ENCODE data around the gene ARHGAP28.
"Not testable (repeated sequence)": the region's sequence is repeated elsewhere in the genome, so short reads cannot be mapped to it uniquely, and the experiment has no call there.

ARHGAP28 gene

DNA sequence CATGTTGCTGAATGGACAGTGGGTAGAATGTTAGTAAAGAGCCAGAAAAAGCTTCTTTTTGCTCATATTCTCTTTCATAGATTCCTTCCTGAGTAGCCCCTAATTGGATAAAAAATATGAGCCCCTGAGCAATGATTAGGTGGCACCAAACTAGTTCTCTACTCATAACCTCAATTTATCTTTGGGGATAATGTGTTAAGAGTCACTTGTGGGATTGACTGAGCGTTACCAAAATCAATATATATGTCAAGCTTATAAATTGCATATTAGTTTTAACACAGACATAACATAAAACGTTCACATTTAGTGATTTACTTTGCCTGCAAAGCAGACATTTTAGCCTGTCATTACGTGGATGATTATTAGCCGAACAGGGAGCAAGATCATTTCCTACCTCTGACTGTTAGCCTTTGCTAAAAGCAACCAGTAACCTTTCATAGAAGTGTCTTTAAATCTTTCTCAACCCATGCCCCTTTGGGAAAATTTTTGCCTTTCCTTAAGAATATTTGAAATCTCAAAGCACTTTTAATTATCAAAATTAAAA, 85.4 kb downstream of the ARHGAP28 start:
- DNase-seq (ENCODE audit: low read depth): no peak
- no peak overlapping the region for H3K4me3 ChIP-seq (ENCODE audit: low read depth, low read length)
- TF ChIP-seq, protein P1, sequence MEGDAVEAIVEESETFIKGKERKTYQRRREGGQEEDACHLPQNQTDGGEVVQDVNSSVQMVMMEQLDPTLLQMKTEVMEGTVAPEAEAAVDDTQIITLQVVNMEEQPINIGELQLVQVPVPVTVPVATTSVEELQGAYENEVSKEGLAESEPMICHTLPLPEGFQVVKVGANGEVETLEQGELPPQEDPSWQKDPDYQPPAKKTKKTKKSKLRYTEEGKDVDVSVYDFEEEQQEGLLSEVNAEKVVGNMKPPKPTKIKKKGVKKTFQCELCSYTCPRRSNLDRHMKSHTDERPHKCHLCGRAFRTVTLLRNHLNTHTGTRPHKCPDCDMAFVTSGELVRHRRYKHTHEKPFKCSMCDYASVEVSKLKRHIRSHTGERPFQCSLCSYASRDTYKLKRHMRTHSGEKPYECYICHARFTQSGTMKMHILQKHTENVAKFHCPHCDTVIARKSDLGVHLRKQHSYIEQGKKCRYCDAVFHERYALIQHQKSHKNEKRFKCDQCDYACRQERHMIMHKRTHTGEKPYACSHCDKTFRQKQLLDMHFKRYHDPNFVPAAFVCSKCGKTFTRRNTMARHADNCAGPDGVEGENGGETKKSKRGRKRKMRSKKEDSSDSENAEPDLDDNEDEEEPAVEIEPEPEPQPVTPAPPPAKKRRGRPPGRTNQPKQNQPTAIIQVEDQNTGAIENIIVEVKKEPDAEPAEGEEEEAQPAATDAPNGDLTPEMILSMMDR (IDR thresholded peaks at IDR 0.05; ENCODE audit: insufficient read depth, low read depth, low read length, missing control alignments): no peak

DNA sequence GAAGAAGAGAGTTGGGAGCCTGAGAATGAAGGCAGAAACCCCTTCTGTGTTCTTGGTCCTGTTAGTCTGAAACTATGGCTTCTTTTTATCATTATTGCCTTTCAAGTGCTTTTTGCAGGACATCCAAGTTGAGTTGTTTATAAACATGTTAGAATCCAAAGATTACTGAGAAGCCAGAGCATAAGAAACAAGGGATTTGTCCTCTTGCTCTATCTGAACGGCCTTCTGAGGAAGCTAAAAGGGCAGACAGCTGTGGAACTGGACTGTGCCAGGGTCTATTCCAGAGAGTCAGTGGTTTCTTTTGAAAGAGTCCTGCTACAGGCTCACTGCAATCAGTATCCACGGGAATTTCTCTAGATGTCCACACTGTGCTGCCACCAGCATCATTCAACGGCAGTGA, 86.6 kb downstream of the ARHGAP28 start:
- H3K4me3 ChIP-seq (ENCODE audit: low read depth, low read length): no peak overlapping the region
- TF ChIP-seq, protein P1 (IDR thresholded peaks at IDR 0.05; ENCODE audit: insufficient read depth, low read depth, low read length, missing control alignments): no peak
- no peak for DNase-seq (ENCODE audit: low read depth)

DNA sequence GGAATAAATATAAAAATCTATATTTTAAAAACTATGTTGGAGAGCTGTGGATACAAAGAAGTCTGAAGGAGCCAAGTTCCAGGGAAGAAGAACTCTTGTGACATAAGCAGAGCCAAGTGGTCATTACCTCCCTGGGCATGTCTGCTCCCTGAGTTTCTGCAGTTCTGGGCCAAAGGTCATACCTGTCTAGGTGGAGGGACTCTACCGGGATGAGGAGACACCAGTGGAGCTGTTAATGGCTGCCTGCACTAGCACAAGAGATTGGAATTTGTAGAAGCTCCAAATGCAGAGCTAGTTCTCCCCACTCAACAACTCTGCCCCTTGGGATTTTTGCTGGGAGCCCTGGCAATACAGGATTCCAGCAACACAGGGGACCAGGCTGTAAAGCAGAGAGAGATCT, 89.8 kb downstream of the ARHGAP28 start:
- H3K4me3 ChIP-seq (ENCODE audit: low read depth, low read length): no peak overlapping the region
- TF ChIP-seq, protein P1 (IDR thresholded peaks at IDR 0.05; ENCODE audit: insufficient read depth, low read depth, low read length, missing control alignments): no peak
- no peak for DNase-seq (ENCODE audit: low read depth)

DNA sequence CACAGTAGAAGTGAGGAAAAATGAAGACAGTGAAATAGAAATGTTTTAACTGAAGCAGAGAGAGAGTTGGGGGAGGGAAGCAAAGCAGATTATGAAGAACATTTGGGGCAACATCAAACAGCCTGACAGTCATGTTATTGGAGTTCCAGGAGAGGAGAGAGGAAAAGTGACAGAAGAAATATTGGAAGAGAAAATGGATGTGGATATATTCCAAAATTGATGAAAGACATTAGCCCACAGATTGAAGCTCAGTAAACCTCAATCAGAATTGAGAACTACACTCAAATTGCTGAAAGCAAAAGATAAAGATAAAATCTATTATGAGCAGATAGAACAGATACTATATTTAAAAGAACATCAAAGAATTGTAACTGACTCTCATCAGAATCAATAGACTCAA, 90.8 kb downstream of the ARHGAP28 start:
- DNase-seq (ENCODE audit: low read depth): no peak
- TF ChIP-seq, protein P1 (IDR thresholded peaks at IDR 0.05; ENCODE audit: insufficient read depth, low read depth, low read length, missing control alignments): no peak

DNA sequence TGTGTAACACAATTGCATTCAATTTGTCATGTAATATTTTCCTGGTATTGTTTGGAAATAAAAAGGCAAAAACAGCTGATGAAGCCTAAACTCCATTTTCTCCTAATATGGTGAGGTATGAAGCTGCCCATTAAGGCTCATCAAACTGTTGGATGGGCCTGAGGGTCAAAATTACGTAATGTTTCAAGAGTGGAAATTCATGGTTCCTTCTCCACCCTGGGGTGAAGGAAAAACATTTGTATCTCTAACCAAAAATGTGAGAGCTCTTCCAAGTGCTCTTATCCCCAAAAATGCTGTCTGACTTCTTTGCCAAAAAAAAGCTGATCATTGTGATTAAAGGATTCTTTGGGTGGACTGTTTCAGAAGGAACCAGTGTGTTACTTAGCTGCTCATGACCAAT, 91.8 kb downstream of the ARHGAP28 start:
- DNase-seq (ENCODE audit: low read depth): no peak
- TF ChIP-seq, protein P1 (IDR thresholded peaks at IDR 0.05; ENCODE audit: insufficient read depth, low read depth, low read length, missing control alignments): no peak
- H3K4me3 ChIP-seq (ENCODE audit: low read depth, low read length): no peak overlapping the region

More for the DNA sequence above, 90.8 kb downstream of the ARHGAP28 start:
- H3K4me3 ChIP-seq (ENCODE audit: low read depth, low read length): no peak overlapping the region

DNA sequence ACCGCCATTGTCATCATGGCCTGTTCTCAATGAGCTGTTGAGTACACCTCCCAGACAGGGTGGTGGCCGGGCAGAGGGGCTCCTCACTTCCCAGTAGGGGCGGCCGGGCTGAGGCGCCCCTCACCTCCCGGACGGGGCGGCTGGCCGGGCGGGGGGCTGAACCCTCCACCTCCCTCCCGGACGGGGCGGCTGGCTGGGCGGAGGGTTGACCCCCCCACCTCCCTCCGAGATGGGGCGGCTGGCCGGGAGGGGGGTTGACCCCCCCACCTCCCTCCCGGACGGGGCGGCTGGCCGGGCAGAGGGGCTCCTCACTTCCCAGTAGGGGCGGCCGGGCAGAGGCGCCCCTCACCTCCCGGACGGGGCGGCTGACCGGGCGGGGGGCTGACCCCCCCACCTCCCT, 97.6 kb downstream of the ARHGAP28 start:
- not testable (repeated sequence) for DNase-seq (ENCODE audit: low read depth); H3K4me3 ChIP-seq (ENCODE audit: low read depth, low read length)

DNA sequence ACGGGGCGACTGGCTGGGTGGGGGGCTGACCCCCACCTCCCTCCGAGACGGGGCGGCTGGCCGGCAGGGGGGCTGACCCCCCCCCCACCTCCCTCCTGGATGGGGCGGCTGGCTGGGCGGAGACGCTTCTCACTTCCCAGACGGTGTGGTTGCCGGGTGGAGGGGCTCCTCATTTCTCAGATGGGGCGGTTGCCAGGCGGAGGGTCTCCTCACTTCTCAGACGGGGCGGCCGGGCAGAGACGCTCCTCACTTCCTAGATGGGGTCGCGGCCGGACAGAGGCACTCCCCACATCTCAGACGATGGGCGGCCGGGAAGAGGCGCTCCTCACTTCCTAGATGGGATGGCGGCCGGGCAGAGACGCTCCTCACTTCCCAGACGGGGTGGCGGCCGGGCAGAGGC, 98.0 kb downstream of the ARHGAP28 start:
- DNase-seq (ENCODE audit: low read depth); H3K4me3 ChIP-seq (ENCODE audit: low read depth, low read length): not testable (repeated sequence)

DNA sequence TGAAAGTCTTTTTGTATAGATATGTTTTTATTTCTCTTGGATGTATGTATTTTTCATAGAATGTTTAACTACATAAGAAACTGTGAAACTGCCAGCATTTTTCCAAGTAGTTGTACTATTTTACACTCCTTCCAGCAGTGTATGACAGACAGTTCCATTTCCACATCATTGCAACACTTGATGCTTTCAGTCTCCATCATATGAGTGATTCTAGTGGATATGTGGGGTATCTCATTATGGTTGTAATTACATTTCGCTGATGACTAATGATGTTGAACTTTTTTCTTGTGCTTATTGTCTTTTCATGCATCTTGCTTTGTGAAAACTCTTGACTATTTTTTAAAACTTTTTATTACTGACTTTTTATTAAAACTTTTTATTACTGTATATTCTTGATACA, 101.4 kb downstream of the ARHGAP28 start:
- H3K4me3 ChIP-seq (ENCODE audit: low read depth, low read length): no peak overlapping the region

More for the DNA sequence above, 101.4 kb downstream of the ARHGAP28 start:
- TF ChIP-seq, protein P1 (IDR thresholded peaks at IDR 0.05; ENCODE audit: insufficient read depth, low read depth, low read length, missing control alignments): no peak
- no peak for DNase-seq (ENCODE audit: low read depth)
